ENCODE measurements around the gene AHDC1. TPM values are rescaled to one million over a fixed set of nuclear protein-coding genes. Genes with fewer than 3 reads are reported as not detected.

Gene AHDC1
- polyA plus RNA-seq, 2 of the 4 experiments (the other 2 are of a cell fraction) = 1.3 to 11.5 TPM

GRCh38 chr1:27577504-27578188 lies 26.3 kb downstream of the AHDC1 start:
- WGBS (ENCODE audit: missing lambda C conversion rate) = 80% methylated on average over 1 of the region's 4 CpGs
- POLR2A ChIA-PET = no interaction called here

GRCh38 chr1:27576806-27577227 lies 27.1 kb downstream of the AHDC1 start:
- no peaks in the 10 kb centered on the region for H3K9me3 ChIP-seq
- H3K4me1 ChIP-seq = peaks cover 38% of the 10 kb centered on the region
- ChIA-PET POLR2A (interaction anchor here (2.4 kb wide), 1 partner anchor 20 kb away, joined by 13 read pairs; no protein-coding TSS in a partner anchor), CTCF (interaction anchor here (0.5 to 18.5 kb wide), 5 partner anchors 8 to 294 kb away, joined by 4 to 314 read pairs (median 20); partner anchors contain the start of gene AHDC1)
- FAIRE-seq = no peak
- WGBS (ENCODE audit: missing lambda C conversion rate) = 46% methylated on average over 3 of the region's 7 CpGs
- TF ChIP-seq JUNB (IDR thresholded peaks at IDR 0.05) (no peak), EHMT2 (IDR thresholded peaks at IDR 0.05; ENCODE audit: low read depth) (no peak), NFE2L2 (conservative IDR thresholded peaks at IDR 0.05; ENCODE audit: low read length) (no peak), CBX2 (IDR thresholded peaks at IDR 0.05; ENCODE audit: borderline replicate concordance, low read depth) (no peak), KDM1A (IDR thresholded peaks at IDR 0.05; ENCODE audit: low read depth) (no peak)
- no peak overlapping the region for H3K4me3 ChIP-seq
- no peak for ATAC-seq
- no peak for DNase-seq (ENCODE audit: low read depth in 1 of 2, low spot score in 1 of 2)
- H3K27ac ChIP-seq = peak overlapping the region in 1 of 2 experiments; percentile 98; a peak in 3 of 6 replicates
- peak overlapping the region; percentile 89 for H3K4me2 ChIP-seq

More at GRCh38 chr1:27577504-27578188, 26.3 kb downstream of the AHDC1 start:
- Histone ChIP-seq H3K4me2 (no peak overlapping the region), H3K27ac (peak overlapping the region in 1 of 2 experiments; percentile 7; a peak in 1 of 6 replicates), H3K4me3 (no peak overlapping the region), H3K4me1 (peaks cover 30% of the 10 kb centered on the region), H3K9me3 (no peaks in the 10 kb centered on the region)
- no peak for DNase-seq (ENCODE audit: low read depth in 1 of 2, low spot score in 1 of 2)
- ATAC-seq = no peak
- TF ChIP-seq POLR2AphosphoS2 (conservative IDR thresholded peaks at IDR 0.05; ENCODE audit: low read length) (no peak), FOXS1 (CRISPR knock-in tag; IDR thresholded peaks at IDR 0.05) (no peak), FOSL2 (IDR thresholded peaks at IDR 0.05) (no peak), FOSL2 (CRISPR knock-in tag; IDR thresholded peaks at IDR 0.05) (no peak), HES2 (IDR thresholded peaks at IDR 0.05) (no peak), CTCF (IDR thresholded peaks at IDR 0.05) (no peak), RNF2 (IDR thresholded peaks at IDR 0.05; ENCODE audit: borderline replicate concordance, low read depth) (no peak), NR3C1 (IDR thresholded peaks at IDR 0.05) (no peak), RCOR1 (IDR thresholded peaks at IDR 0.05; ENCODE audit: low read depth, low read length) (no peak), MYC (IDR thresholded peaks at IDR 0.05; ENCODE audit: borderline replicate concordance, low read length) (no peak), HEYL (CRISPR knock-in tag; IDR thresholded peaks at IDR 0.05) (no peak), HDAC2 (IDR thresholded peaks at IDR 0.05) (no peak), PHF8 (IDR thresholded peaks at IDR 0.05; ENCODE audit: borderline replicate concordance, low read depth) (no peak), KDM5A (IDR thresholded peaks at IDR 0.05) (no peak), EHMT2 (IDR thresholded peaks at IDR 0.05; ENCODE audit: low read depth) (no peak), NPAS2 (CRISPR knock-in tag; IDR thresholded peaks at IDR 0.05; ENCODE audit: borderline replicate concordance) (no peak)
- no peak for FAIRE-seq
- CTCF ChIA-PET = interaction anchor here (0.5 to 18.5 kb wide), 6 partner anchors 7 to 354 kb away, joined by 3 to 314 read pairs (median 19); partner anchors contain the start of gene AHDC1

- ChIA-PET CTCF (interaction anchor here (0.6 to 18.5 kb wide), 15 partner anchors 9 to 178 kb away, joined by 3 to 314 read pairs (median 5); partner anchors contain the start of gene AHDC1), POLR2A (interaction anchor here (2.4 kb wide), 1 partner anchor 19 kb away, joined by 13 read pairs; no protein-coding TSS in a partner anchor)
- peak overlapping the region; percentile 98 to 99 for H3K27ac ChIP-seq
- peak; percentile 45 to 51 for DNase-seq (ENCODE audit: low read depth in 1 of 2, low spot score in 1 of 2)
- peak overlapping the region; percentile 89 for H3K4me2 ChIP-seq
- 25% methylated on average over 4 of the region's 44 CpGs for WGBS (ENCODE audit: missing lambda C conversion rate)
- peaks cover 47% of the 10 kb centered on the region for H3K4me1 ChIP-seq
- no peaks in the 10 kb centered on the region for H3K9me3 ChIP-seq
- ATAC-seq = peak; percentile 71 to 74
- TF ChIP-seq NR3C1 (IDR thresholded peaks at IDR 0.05) (no peak), TP53 (CRISPR knock-in tag; IDR thresholded peaks at IDR 0.05) (no peak), HMGXB4 (CRISPR knock-in tag; IDR thresholded peaks at IDR 0.05; ENCODE audit: borderline replicate concordance) (no peak), POLR2A (IDR thresholded peaks at IDR 0.05; ENCODE audit: low read length) (0 out of 2 replicates have a peak, but pooled peaks have one; percentile 11), JUN (IDR thresholded peaks at IDR 0.05) (0 out of 5 replicates have a peak, but pooled peaks of 1 of the 2 experiments have one; percentile 14)
- H3K4me3 ChIP-seq = peak overlapping the region; percentile 75
- no peak for FAIRE-seq
Measured at GRCh38 chr1:27575840-27576331, 28.1 kb downstream of the AHDC1 start.

All from A549 (cell line).